Loucy (cell line): ENCODE results near the gene IMMT.

Source experiments
- H2AFZ ChIP-seq: fragments of 200-600 bp; sonication (generic); 2 replicates; pipeline ENCODE4 v1.6.0; 2016; ENCODE audit warnings: antibody characterized with exemption, mild to moderate bottlenecking, low read length, moderate library complexity
- H3F3A ChIP-seq: fragments of 200-600 bp; 2 replicates; pipeline ENCODE4 v1.6.0; 2016; ENCODE audit warnings: antibody characterized with exemption, low read depth, mild to moderate bottlenecking
- H3K27me3 ChIP-seq: fragments of 200-600 bp; sonication (generic); 2 replicates; pipeline ENCODE4 v1.6.1; 2014; ENCODE audit warnings: low read length, mild to moderate bottlenecking; ENCODE audit not compliant: insufficient read depth, poor library complexity, severe bottlenecking
- H3K36me3 ChIP-seq: fragments of 200-600 bp; sonication (generic); 2 replicates; pipeline ENCODE4 v1.6.1; 2016; ENCODE audit warnings: low read length; ENCODE audit not compliant: insufficient read depth
- H3K4me1 ChIP-seq: fragments of 200-600 bp; sonication (generic); 2 replicates; pipeline ENCODE4 v1.5.1; 2014; ENCODE audit warnings: low read length, mild to moderate bottlenecking; ENCODE audit not compliant: insufficient read depth, poor library complexity, severe bottlenecking
- H3K4me2 ChIP-seq: fragments of 200-600 bp; sonication (generic); 2 replicates; pipeline ENCODE4 v1.6.0; 2014; ENCODE audit warnings: antibody characterized with exemption, low read length, low read depth, mild to moderate bottlenecking; ENCODE audit not compliant: poor library complexity, severe bottlenecking
- H3K4me3 ChIP-seq: fragments of 200-600 bp; sonication (generic); 2 replicates; pipeline ENCODE4 v1.5.1; 2014; ENCODE audit warnings: low read length, mild to moderate bottlenecking, mixed read lengths; ENCODE audit not compliant: poor library complexity, severe bottlenecking
- H3K79me2 ChIP-seq: fragments of 200-600 bp; sonication (generic); 2 replicates; pipeline ENCODE4 v1.6.1; 2014; ENCODE audit warnings: low read length; ENCODE audit not compliant: insufficient read depth
- H3K9ac ChIP-seq: fragments of 200-600 bp; sonication (generic); 2 replicates; pipeline ENCODE4 v1.6.0; 2014; ENCODE audit warnings: mild to moderate bottlenecking, low read depth, low read length, moderate library complexity; ENCODE audit not compliant: poor library complexity, severe bottlenecking
- H3K9me2 ChIP-seq: fragments of 200-600 bp; sonication (generic); replicated peaks from 2 replicates; pipeline ENCODE4 v1.6.1; 2016; ENCODE audit warnings: low read depth, low read length, mixed read lengths
- H3K9me3 ChIP-seq: fragments of 200-600 bp; sonication (generic); 2 replicates; pipeline ENCODE4 v1.6.1; 2014; ENCODE audit warnings: mild to moderate bottlenecking, antibody characterized with exemption, low read length, low read depth; ENCODE audit not compliant: insufficient read depth
- H4K20me1 ChIP-seq: fragments of 200-600 bp; sonication (generic); 2 replicates; pipeline ENCODE4 v1.6.0; 2014; ENCODE audit warnings: antibody characterized with exemption, low read length, mild to moderate bottlenecking; ENCODE audit not compliant: insufficient read depth, poor library complexity, severe bottlenecking
- EZH2phosphoT487 ChIP-seq: fragments of 200-600 bp; IDR thresholded peaks from 2 replicates; pipeline ENCODE4 v1.6.1; 2018; ENCODE audit warnings: antibody characterized with exemption, mild to moderate bottlenecking, moderate library complexity, borderline replicate concordance
- TF ChIP-seq, protein P1 (sequence below): fragments of 200-600 bp; sonication (generic); conservative IDR thresholded peaks from 2 replicates; pipeline ENCODE4 v1.5.1; 2014; ENCODE audit warnings: mild to moderate bottlenecking, antibody characterized with exemption, low read length

IMMT gene

DNA sequence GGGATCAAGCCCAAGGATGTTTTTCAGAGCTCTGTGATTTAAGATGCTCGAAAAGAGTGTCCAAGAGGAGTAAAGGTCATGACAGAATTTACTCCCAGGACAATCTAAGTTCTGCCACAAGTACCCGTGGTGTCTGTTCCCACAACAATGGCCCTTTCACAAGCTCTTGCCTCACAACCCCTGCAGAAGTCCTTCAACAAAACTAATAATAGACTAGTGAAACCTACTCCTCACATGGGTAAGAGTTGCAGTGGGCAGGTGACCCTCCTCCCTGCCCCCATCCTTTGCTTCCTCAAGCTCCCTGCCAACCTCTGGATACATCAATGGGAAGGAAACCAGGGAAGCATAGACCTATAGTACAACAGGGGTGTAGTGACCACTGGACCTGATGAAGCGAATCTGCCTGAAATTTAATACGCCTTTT is 54.3 kb downstream of the IMMT start:
- no peak for TF ChIP-seq EZH2phosphoT487
- TF ChIP-seq, protein P1, sequence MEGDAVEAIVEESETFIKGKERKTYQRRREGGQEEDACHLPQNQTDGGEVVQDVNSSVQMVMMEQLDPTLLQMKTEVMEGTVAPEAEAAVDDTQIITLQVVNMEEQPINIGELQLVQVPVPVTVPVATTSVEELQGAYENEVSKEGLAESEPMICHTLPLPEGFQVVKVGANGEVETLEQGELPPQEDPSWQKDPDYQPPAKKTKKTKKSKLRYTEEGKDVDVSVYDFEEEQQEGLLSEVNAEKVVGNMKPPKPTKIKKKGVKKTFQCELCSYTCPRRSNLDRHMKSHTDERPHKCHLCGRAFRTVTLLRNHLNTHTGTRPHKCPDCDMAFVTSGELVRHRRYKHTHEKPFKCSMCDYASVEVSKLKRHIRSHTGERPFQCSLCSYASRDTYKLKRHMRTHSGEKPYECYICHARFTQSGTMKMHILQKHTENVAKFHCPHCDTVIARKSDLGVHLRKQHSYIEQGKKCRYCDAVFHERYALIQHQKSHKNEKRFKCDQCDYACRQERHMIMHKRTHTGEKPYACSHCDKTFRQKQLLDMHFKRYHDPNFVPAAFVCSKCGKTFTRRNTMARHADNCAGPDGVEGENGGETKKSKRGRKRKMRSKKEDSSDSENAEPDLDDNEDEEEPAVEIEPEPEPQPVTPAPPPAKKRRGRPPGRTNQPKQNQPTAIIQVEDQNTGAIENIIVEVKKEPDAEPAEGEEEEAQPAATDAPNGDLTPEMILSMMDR, result no peak
- Histone ChIP-seq H4K20me1 (no peaks in the 10 kb centered on the region), H3K9me2 (no peaks in the 10 kb centered on the region), H3K4me2 (no peak overlapping the region), H3K4me1 (no peaks in the 10 kb centered on the region), H3K27me3 (no peaks in the 10 kb centered on the region), H2AFZ (no peak overlapping the region), H3K4me3 (no peak overlapping the region), H3K36me3 (peaks cover 89% of the 10 kb centered on the region), H3K79me2 (no peaks in the 10 kb centered on the region), H3K9me3 (no peaks in the 10 kb centered on the region), H3F3A (no peaks in the 10 kb centered on the region), H3K9ac (no peak overlapping the region)

DNA sequence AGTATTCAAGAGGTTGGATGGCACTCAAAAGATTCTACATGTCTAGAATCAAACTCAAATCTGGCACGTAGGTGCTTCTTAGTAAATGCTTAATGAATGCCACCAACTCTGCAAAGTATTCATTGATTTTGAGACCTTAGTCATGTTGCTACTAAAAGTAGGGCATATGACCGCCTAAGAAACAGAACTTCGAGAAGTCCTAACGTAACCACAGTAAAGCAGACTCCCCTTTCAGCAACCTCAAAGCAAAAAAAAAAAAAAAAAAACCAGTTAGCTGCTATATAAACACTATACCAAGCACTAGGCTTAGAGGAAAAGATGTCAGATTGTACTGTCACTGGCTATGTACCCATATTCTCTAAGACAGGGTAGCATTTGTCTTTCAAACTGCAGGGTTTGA is 55.3 kb downstream of the IMMT start:
- H3K9me3 ChIP-seq, result no peaks in the 10 kb centered on the region
- H3K9me2 ChIP-seq, result no peaks in the 10 kb centered on the region
- no peaks in the 10 kb centered on the region for H3F3A ChIP-seq
- H4K20me1 ChIP-seq, result no peaks in the 10 kb centered on the region
- H3K27me3 ChIP-seq, result no peaks in the 10 kb centered on the region
- H3K4me3 ChIP-seq, result no peak overlapping the region
- no peak overlapping the region for H3K9ac ChIP-seq
- no peaks in the 10 kb centered on the region for H3K4me1 ChIP-seq
- TF ChIP-seq, protein P1, result no peak
- TF ChIP-seq EZH2phosphoT487, result no peak
- peaks cover 89% of the 10 kb centered on the region for H3K36me3 ChIP-seq
- H2AFZ ChIP-seq, result no peak overlapping the region
- no peak overlapping the region for H3K4me2 ChIP-seq
- H3K79me2 ChIP-seq, result no peaks in the 10 kb centered on the region

DNA sequence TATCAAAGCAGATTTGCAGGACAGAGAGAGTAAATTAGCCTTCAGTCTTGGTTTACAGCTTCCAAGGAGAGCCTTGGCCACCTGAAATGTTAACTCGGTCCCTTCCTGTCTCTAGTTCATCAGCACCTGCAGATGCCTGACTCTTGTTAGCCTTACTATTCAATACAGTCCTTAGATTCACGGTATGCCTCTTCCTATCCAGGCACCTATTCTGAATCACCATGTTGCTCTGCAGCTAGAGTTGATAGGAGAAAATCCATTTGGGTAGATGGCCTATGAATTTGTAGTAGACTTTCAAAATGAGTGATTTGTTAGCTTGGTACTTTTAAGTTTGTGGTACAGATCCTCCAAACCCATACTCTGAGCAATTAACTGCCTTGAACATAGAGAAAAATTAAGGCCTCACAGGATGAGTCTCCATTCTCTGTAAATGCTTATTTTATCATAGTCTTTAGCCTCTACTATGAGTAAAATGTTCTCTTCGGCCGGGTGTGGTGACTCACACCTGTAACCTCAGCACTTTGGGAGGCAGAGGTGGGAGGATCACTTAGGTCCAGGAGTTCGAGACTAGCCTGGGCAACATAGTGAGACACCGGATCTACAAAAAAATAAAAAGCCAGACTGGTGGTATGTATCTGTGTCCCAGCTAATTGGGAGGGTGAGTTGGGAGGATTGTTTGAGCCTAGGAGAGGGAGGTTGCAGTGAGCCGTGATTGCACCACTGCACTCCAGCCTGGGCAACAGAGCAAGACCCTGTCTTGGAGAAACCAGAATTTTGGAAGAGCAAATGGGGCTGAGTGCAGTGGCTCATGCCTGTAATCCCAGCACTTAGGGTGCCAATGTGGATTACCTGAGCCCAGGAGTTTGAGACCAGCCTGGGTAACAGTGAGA is 56.3 kb downstream of the IMMT start:
- peaks cover 89% of the 10 kb centered on the region for H3K36me3 ChIP-seq
- H3K4me1 ChIP-seq, result no peaks in the 10 kb centered on the region
- no peaks in the 10 kb centered on the region for H3K79me2 ChIP-seq
- no peaks in the 10 kb centered on the region for H3F3A ChIP-seq
- H4K20me1 ChIP-seq, result no peaks in the 10 kb centered on the region
- H3K27me3 ChIP-seq, result no peaks in the 10 kb centered on the region
- no peaks in the 10 kb centered on the region for H3K9me3 ChIP-seq
- no peak overlapping the region for H3K9ac ChIP-seq
- no peaks in the 10 kb centered on the region for H3K9me2 ChIP-seq
- no peak overlapping the region for H2AFZ ChIP-seq
- TF ChIP-seq EZH2phosphoT487, result no peak
- TF ChIP-seq, protein P1, result no peak
- H3K4me2 ChIP-seq, result no peak overlapping the region
- no peak overlapping the region for H3K4me3 ChIP-seq
